Activated CD4-positive, alpha-beta T cell treated with anti-CD3 and anti-CD28 coated beads, Interleukin-2, amount 10 ng/mL, durations not matched to agents 24 days and 14 days (primary cell): Measurements from ENCODE around the gene RPS6KC1. TPM values are rescaled to one million over a fixed set of nuclear protein-coding genes. Genes with fewer than 3 reads are reported as not detected.
A peak's percentile ranks its signal among the peaks of the same experiment; 100 is the strongest.
"Not testable (repeated sequence)": the region's sequence is repeated elsewhere in the genome, so short reads cannot be mapped to it uniquely, and the experiment has no call there.

Experiments
- DNase-seq: peaks from one replicate; pipeline ENCODE4 v3.0.0; 2022
- H3K27ac Mint-ChIP-seq: one replicate; pipeline ENCODE4 v1.8.0; 2022; ENCODE audit warnings: mild to moderate bottlenecking, mixed read lengths
- H3K27me3 Mint-ChIP-seq: one replicate; pipeline ENCODE4 v1.8.0; 2022; ENCODE audit warnings: mixed read lengths
- H3K36me3 Mint-ChIP-seq: one replicate; pipeline ENCODE4 v1.8.0; 2022; ENCODE audit warnings: low read depth, mild to moderate bottlenecking, mixed read lengths
- H3K4me1 Mint-ChIP-seq: one replicate; pipeline ENCODE4 v1.8.0; 2021; ENCODE audit warnings: mixed read lengths
- H3K4me3 Mint-ChIP-seq: one replicate; pipeline ENCODE4 v1.8.0; 2022; ENCODE audit warnings: mild to moderate bottlenecking, moderate library complexity, mixed read lengths
- H3K9me3 Mint-ChIP-seq: one replicate; pipeline ENCODE4 v1.8.0; 2021; ENCODE audit warnings: mixed read lengths
- intact Hi-C: fragments of 100-400 bp; cut with micrococcal nuclease; formaldehyde crosslinking; loops from one replicate; pipeline ENCODE4 v1.15.1; 2023
- total RNA-seq: library from RNA; stranded (reverse); gene quantifications from 2 replicates; pipeline ENCODE4 v1.2.3, GENCODE V29; 2022

Gene RPS6KC1, protein sequence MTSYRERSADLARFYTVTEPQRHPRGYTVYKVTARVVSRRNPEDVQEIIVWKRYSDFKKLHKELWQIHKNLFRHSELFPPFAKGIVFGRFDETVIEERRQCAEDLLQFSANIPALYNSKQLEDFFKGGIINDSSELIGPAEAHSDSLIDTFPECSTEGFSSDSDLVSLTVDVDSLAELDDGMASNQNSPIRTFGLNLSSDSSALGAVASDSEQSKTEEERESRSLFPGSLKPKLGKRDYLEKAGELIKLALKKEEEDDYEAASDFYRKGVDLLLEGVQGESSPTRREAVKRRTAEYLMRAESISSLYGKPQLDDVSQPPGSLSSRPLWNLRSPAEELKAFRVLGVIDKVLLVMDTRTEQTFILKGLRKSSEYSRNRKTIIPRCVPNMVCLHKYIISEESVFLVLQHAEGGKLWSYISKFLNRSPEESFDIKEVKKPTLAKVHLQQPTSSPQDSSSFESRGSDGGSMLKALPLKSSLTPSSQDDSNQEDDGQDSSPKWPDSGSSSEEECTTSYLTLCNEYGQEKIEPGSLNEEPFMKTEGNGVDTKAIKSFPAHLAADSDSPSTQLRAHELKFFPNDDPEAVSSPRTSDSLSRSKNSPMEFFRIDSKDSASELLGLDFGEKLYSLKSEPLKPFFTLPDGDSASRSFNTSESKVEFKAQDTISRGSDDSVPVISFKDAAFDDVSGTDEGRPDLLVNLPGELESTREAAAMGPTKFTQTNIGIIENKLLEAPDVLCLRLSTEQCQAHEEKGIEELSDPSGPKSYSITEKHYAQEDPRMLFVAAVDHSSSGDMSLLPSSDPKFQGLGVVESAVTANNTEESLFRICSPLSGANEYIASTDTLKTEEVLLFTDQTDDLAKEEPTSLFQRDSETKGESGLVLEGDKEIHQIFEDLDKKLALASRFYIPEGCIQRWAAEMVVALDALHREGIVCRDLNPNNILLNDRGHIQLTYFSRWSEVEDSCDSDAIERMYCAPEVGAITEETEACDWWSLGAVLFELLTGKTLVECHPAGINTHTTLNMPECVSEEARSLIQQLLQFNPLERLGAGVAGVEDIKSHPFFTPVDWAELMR
- total RNA-seq = 7.0 and 7.5 TPM in 2 replicates

DNA sequence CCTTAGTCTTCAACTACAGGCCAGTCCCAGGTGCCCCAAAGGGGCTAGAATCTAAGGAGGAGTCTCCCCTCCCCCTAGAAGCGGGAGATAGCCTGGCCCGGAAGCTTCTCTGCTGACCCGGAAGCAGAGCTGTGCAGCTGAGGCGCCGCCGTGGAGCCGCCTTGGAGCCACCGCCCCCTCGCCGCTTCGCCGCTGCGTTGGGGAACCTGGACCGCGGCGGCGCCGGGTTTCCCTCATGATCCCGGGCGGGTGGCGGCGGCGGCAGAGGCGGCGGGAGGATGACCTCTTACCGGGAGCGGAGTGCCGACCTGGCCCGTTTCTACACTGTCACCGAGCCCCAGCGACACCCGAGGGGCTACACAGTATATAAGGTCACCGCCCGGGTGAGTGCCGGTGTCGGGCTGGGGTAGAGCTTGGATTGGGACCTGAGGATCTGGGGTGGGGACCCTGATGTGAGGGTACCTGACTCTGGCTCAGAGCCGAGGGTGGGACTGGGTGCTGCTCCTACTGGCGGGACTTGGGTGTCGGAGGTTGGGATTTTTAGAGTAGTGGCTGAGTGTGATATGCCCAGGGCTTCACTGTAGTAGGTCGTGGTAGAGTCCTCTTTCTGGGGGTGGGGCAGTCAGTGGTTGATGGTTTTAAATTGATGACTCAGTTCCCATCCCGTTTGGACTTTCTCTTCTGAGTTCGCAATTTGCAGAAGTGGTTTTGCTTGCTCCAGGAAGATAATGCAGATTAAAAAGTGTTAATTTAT lies at the start of gene RPS6KC1:
Gene RPS6KC1 (plus strand): TSS at position 115 of the 754 bp plus-strand sequence. CDS start 164 bp downstream, at position 279.
- Mint-ChIP-seq H3K4me3 (peak within 1 kb of the TSS; percentile 99), H3K4me1 (peaks cover 26% of the 10 kb centered on the region), H3K9me3 (peaks cover 11% of the 10 kb centered on the region), H3K27ac (peak within 1 kb of the TSS; percentile 92), H3K27me3 (peaks cover 11% of the 10 kb centered on the region), H3K36me3 (peaks cover 17% of the 10 kb centered on the region)
- intact Hi-C loops = loop anchor here (1.0 to 5.0 kb wide), 6 partner anchors 19 to 484 kb away; partner anchors contain the start of genes ANGEL2, FLVCR1, NSL1 and TATDN3
- peak; percentile 94 for DNase-seq

DNA sequence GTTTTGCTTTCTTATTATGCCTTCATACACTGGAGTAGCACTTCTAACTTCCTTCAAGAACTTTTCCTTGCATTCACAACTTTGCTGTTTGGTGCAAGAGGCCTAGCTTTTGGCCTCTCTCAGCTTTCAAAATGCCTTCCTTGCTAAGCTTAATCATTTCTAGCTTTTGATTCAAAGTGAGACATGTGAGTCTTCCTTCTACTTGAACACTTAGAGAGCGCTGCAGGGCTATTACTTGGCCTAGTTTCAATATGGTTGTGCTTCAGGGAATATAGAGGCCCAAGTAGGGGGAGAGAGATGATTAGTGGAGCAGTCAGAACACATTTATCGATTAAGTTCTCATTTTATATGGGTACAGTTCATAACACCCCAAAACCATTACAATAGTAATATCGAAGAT lies 47.8 kb upstream of the RPS6KC1 start:
- Mint-ChIP-seq H3K4me3 (no peak overlapping the region), H3K9me3 (no peaks in the 10 kb centered on the region), H3K4me1 (peaks cover 7% of the 10 kb centered on the region), H3K27me3 (no peaks in the 10 kb centered on the region), H3K27ac (peak overlapping the region; percentile 30), H3K36me3 (peaks cover 52% of the 10 kb centered on the region)
- no peak for DNase-seq
- intact Hi-C loops = no loop called here

DNA sequence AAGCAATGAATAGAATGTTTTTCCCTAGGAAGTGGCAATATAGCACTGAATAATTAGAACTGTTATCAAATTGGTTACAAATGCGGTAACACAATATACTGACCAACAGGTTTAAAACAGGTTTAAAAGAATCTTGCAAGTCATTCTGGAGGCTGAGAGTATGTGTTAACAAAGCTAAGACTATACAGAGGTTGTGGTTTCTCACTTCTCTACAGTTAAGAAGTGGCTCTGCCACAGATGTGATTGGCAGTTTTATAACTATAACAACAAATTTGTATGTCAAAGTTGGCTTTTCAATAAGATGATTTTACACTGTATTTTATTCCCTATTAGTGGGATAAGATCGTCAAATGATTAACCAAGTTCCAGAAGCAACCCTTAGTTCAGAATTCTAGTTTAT lies 42.5 kb upstream of the RPS6KC1 start:
- Mint-ChIP-seq H3K4me1 (peaks cover 23% of the 10 kb centered on the region), H3K36me3 (peaks cover 65% of the 10 kb centered on the region), H3K9me3 (no peaks in the 10 kb centered on the region), H3K27me3 (no peaks in the 10 kb centered on the region), H3K4me3 (no peak overlapping the region), H3K27ac (no peak overlapping the region)
- DNase-seq = no peak
- intact Hi-C loops = no loop called here

DNA sequence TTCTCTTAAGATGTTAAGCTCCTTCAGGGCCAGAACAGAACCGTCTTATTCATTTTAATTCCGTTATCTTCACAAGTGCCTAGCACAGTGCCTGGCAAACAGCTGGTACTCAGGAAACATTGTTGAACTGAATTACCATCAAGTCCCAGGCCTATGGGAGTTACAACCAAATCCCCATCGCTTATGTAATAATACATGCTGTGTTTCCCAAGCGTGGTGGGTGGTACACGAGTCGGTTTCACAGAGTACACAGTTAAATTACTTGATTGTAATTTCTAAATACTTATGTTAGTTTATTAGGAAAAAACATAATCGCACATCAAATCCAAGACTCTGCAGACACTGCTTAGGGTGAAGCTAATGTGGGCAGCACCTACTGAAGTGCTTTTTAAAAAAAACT lies 36.4 kb upstream of the RPS6KC1 start:
- H3K27ac Mint-ChIP-seq = peak overlapping the region; percentile 100
- intact Hi-C loops = loop anchor here (1.0 kb wide), 4 partner anchors 37 to 223 kb away; partner anchors contain the start of genes FLVCR1, NSL1, RPS6KC1 and TATDN3
- H3K27me3 Mint-ChIP-seq = peaks cover 1% of the 10 kb centered on the region
- DNase-seq = peak; percentile 60
- no peaks in the 10 kb centered on the region for H3K9me3 Mint-ChIP-seq
- peaks cover 26% of the 10 kb centered on the region for H3K4me1 Mint-ChIP-seq
- H3K4me3 Mint-ChIP-seq = peak overlapping the region; percentile 99
- peaks cover 28% of the 10 kb centered on the region for H3K36me3 Mint-ChIP-seq

DNA sequence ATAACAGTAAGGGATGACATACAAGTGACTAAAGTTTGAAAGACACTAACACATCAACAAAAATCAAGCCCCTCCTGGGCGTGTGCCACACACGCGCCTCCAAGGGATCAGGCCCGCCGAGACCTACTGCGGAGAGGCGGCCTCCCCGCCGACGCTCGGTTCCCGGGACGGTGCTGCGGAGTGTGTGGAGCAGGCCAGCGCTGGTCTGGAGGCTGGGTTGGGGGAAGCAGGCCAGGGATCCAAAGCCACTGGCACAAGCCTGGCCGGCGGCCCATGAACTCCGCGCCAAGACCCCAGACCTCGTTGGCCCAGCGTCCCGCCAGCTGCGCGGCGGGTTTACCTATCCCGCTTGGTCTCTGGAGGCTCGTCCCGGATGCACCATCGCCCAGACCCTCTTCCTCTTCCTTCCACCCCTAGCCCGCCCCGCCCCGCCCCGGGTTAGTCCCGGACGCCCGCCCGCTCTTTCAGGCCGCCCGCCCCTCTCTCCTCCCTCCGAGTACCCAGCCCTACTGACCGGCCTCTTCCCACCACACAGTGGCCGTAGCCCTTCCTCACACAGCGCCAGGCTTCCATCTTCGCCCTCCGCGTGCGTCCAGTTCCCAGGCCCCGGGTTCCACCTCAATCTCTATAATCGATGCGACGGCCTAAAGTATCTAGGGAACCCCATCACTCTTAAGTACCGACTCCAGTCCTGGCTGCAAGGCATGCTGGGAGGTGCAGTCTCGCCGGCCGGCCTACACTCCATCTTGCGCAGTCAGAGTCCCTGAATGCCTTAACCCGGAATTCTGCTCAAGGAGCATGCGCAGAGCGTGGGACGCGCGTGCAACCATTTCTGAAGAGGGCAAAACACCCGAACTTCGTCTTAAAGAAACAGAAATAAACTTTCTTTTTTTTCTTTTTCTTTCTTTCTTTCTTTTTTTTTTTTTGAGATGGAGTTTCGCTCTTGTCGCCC lies 35.7 kb upstream of the RPS6KC1 start, which contains the start of gene ANGEL2:
Gene ANGEL2 (minus strand): TSS at position 769 of the 952 bp plus-strand sequence. CDS start 196 bp downstream, at position 573.
- intact Hi-C loops = loop anchor here (1.0 kb wide), 4 partner anchors 36 to 224 kb away; partner anchors contain the start of genes FLVCR1, NSL1, RPS6KC1 and TATDN3
- Mint-ChIP-seq H3K27ac (peak within 1 kb of the TSS; percentile 100), H3K36me3 (peaks cover 28% of the 10 kb centered on the region), H3K4me3 (peak within 1 kb of the TSS; percentile 99), H3K9me3 (no peaks in the 10 kb centered on the region), H3K27me3 (peaks cover 8% of the 10 kb centered on the region), H3K4me1 (peaks cover 26% of the 10 kb centered on the region)
- peak; percentile 99 for DNase-seq

DNA sequence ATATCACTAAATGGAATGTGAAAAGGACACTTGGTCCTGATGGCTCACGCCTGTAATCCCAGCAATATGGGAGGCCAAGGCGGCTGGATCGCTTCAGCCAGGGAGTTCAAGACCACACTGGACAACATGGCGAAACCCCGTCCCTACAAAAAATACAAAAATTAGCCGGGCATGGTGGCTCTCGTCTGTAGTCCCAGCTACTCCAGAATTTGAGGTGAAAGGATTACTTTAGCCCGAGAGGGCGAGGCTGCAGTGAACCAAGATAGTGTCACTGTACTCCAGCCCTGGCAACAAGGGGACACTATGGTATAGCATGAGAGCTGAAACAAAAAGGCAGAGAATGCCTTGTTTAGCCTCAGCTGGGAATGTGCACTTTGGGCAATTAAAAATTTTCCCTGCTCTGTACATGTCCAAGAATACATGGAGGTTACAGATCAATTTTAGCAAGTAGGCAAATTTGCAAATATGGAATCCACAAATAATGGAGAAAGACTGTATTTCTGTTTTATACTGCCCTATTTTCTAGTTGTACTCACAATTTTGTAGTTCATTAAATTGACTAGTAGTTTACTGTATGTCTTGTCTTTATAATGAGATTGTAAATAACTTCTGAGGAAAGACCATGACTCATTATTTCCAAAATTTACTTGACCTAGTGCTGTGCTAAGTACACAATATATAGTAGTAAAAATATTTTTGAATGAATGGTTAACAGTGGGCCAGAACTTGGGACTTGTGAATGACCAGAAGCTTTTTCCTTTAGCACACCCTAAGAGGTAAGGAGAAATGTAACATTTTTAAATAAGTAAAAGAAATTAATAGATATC lies 33.4 kb upstream of the RPS6KC1 start:
- Mint-ChIP-seq H3K36me3 (peaks cover 12% of the 10 kb centered on the region), H3K27ac (no peak overlapping the region), H3K4me1 (peaks cover 19% of the 10 kb centered on the region), H3K4me3 (no peak overlapping the region), H3K27me3 (peaks cover 15% of the 10 kb centered on the region), H3K9me3 (no peaks in the 10 kb centered on the region)
- intact Hi-C loops = no loop called here
- DNase-seq = no peak

DNA sequence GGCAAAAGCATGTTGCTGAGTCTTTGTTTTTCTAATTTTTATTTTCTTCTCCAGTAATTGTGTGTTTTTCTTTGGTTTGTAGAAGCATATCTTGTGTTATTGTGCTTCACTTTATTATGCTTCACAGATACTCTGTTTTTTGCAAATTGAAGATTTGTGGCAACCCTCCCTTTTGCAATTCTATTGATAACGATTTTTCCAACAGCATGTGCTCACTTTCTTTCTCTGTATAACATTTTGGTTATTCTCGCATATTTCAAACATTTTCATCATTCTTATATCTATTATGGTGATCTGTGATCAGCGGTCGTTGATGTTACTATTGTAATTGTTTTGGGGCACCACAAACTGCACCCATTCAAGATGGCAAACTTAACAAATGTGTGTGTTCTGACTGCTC lies 31.6 kb upstream of the RPS6KC1 start:
- intact Hi-C loops = no loop called here
- H3K27me3 Mint-ChIP-seq = peaks cover 23% of the 10 kb centered on the region
- peaks cover 7% of the 10 kb centered on the region for H3K4me1 Mint-ChIP-seq
- H3K27ac Mint-ChIP-seq = no peak overlapping the region
- peaks cover 3% of the 10 kb centered on the region for H3K36me3 Mint-ChIP-seq
- no peak overlapping the region for H3K4me3 Mint-ChIP-seq
- no peak for DNase-seq
- H3K9me3 Mint-ChIP-seq = no peaks in the 10 kb centered on the region

DNA sequence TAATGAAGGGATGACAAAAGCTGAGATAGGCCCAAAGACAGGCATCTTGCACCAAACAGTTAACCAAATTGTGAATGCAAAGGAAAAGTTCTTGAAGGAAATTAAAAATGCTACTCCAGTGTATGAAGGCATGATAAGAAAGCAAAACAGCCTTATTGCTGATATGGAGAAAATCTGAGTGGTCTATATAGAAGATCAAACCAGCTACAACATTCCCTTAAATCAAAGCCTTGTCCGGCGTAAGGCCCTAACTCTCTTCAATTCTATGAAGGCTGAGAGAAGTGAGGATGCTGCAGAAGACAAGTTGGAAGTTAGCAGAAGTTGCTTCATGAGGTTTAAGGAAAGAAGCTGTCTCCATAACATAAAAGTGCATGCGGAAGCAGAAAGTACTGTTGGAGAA lies 31.0 kb upstream of the RPS6KC1 start:
- H3K4me3 Mint-ChIP-seq = no peak overlapping the region
- intact Hi-C loops = no loop called here
- H3K36me3 Mint-ChIP-seq = peaks cover 3% of the 10 kb centered on the region
- peaks cover 3% of the 10 kb centered on the region for H3K4me1 Mint-ChIP-seq
- H3K9me3 Mint-ChIP-seq = no peaks in the 10 kb centered on the region
- no peak overlapping the region for H3K27ac Mint-ChIP-seq
- DNase-seq = no peak
- H3K27me3 Mint-ChIP-seq = peaks cover 25% of the 10 kb centered on the region

DNA sequence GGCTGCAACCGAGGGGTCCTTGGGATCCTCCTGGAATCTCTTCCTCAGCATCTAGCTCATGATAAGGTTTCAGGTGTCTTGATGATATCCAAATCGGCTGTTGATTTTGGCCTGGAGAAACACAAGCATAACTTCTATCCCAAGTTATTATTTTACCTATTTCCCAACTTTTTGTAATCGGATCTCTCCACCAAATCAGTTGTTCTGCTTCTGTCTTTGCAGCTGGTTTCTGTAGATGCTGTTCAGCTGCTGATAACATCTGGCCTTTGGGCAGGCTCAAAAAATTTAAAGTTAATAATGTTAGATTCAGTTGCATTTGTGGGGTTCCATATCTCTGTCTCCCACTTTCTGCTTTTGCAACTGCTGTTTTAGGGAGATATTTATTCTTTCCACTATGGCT lies 24.0 kb upstream of the RPS6KC1 start:
- DNase-seq, H3K36me3 Mint-ChIP-seq, H3K9me3 Mint-ChIP-seq, H3K27ac Mint-ChIP-seq, intact Hi-C loops, H3K4me1 Mint-ChIP-seq, H3K4me3 Mint-ChIP-seq: not testable (repeated sequence)
- peaks cover 64% of the 10 kb centered on the region for H3K27me3 Mint-ChIP-seq

DNA sequence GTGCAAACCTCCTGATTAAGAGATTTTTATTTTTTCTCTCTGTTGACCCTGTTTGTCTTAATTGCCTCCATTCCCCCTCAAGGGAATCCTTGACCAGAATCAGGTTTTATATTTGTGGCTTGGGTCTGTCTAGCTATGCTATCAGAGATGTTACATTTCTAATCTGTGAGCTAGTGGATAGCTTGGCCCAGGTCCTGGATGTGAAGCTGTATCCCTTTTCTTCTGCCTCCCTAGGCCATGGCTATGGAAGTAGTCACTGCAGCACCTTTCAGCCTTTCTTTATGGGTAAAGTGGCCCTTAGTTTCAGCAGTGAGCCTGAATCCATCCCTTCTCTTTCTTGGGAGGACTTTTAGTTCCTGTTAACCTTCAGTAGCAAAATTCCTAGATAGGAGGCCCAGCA lies 18.4 kb upstream of the RPS6KC1 start:
- H3K27ac Mint-ChIP-seq = no peak overlapping the region
- no peaks in the 10 kb centered on the region for H3K9me3 Mint-ChIP-seq
- DNase-seq = no peak
- intact Hi-C loops = no loop called here
- peaks cover 57% of the 10 kb centered on the region for H3K27me3 Mint-ChIP-seq
- no peak overlapping the region for H3K4me3 Mint-ChIP-seq
- no peaks in the 10 kb centered on the region for H3K36me3 Mint-ChIP-seq
- no peaks in the 10 kb centered on the region for H3K4me1 Mint-ChIP-seq

DNA sequence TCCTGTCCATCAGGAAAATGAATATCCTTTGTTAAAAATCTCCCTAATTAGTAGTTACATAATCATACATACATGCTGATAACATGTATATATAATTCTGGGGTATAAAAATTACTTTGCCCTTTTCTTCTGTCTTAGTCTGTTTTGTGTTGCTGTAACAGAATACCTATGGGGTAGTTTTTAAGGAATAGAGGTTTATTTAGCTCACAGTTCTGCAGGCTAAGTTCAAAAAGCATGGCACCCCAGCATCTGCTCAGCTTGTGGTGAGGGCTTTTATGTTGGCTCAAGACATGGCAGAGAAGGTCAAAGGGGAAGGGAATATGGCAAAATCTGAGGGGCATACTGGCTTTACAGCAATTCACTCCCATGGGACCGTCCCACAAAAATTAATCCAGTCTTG lies 16.3 kb upstream of the RPS6KC1 start:
- H3K36me3 Mint-ChIP-seq = no peaks in the 10 kb centered on the region
- no peaks in the 10 kb centered on the region for H3K9me3 Mint-ChIP-seq
- intact Hi-C loops = no loop called here
- H3K4me1 Mint-ChIP-seq = no peaks in the 10 kb centered on the region
- DNase-seq = no peak
- H3K27me3 Mint-ChIP-seq = peaks cover 46% of the 10 kb centered on the region
- no peak overlapping the region for H3K4me3 Mint-ChIP-seq
- no peak overlapping the region for H3K27ac Mint-ChIP-seq
